HG02571 (cell line): ENCODE measurements around the gene ABCC5.
"Not testable (repeated sequence)": the region's sequence is repeated elsewhere in the genome, so short reads cannot be mapped to it uniquely, and the experiment has no call there.

Experiments used
- ATAC-seq: cut with Tn5 transposase; IDR thresholded peaks from one replicate; pipeline ENCODE4 v1.9.1; 2021; ENCODE audit warnings: mild to moderate bottlenecking, moderate library complexity; ENCODE audit not compliant: unreplicated experiment

ABCC5 gene

DNA sequence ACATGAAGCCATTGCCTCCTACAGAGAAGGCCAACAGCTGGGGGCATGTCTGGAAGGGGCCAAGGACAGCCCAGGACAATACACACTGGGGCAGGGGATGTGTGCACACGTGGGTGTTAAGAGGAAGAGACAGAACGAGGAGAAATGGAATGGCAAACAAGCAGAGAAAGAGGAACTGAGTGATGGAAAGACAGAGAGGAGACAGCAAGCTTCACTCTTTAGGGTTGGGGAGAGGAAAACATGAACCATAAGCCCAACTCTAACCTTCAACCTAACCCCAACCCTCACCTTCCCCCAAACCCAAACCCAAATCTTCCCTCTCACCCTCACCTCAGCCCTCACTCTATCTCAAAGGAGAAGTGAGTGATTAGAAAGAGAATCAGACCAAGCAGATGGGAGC is 121.1 kb downstream of the ABCC5 start:
- ATAC-seq: no peak

DNA sequence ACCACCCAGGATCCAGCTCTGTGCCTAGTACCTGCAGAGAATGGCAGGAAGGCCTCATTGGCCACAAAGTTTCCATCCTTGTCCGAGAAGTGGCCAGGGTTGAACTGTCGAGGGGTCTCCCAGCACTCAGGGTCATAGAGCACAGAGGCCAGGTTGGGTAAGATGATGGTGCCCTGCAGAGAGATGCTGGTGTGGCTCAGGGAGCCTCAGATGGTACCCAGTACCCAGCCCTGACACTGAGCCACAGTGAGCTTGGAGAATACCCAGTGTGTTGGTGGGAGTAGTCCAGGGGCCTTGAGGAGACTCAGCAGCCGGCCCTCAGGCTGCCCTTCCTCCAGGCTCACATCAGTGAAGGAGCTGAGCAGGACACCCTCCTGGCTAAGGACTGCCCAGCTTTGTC is 121.5 kb downstream of the ABCC5 start:
- ATAC-seq: no peak

DNA sequence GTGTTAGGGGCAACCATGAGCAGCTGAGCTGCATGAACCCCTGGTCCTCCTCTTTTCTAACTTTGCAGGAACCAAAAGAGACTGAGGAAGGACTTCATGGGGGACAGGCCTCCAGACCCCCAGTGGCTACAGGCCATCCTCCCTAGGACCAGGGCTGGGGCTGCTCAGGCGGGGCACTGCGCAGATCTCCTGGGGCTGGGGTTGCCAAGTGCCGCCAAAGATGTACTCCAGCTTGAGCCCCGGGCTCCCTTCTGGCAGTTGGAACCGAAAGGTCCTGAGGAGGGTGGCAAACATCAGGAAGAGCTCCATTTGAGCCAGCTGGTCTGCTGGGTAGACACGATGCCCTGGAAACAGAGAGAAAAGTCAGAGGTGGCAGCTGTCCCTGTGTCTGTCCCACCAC is 121.9 kb downstream of the ABCC5 start:
- no peak for ATAC-seq

DNA sequence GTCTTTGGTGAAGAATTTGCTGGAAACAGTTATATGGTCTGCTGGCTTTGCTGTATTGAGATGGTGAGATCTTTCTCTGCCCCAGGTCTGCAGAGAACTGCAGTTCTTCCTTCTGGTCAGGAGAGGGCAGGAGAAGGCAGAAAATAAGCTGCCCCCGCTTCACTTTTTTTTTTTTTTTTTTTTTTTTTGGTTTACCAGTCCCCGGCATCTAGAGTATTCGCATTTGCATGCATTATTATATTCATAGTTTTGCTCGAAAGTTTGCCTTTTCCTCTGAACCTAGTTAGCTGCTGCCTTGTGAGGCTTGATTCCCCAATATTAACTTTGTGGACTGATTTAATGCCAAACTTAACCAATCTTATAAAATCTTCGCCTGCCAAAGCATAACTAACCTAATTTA is 122.4 kb downstream of the ABCC5 start:
- ATAC-seq: no peak

DNA sequence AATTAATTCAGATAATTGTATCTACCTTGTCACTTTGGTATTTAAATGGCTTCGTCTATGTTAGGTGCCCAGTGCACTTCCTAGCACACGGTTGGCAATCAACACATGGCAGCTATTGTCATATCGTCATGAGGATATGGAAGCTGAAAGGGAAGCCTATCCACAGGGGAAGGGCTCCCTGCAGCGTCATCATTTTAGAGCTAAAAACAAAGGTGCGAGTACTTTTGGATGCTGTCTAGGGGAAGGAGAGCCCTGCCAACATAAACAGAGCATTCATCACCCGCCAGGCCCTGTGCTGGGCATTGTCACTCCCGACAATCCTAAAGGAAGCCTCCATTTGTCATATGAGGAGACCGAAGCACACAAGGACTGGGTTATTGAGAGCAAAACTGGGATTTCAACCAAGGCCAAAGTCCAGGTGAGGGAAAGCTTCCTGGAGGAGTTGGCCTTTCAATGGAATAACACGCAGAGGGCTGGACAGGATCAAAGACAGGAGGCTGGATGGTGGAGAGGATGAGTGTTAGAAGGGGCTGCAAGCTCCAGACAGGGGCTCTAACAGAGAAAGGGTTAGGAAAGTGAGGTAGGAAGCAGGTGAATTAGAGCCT is 125.0 kb downstream of the ABCC5 start:
- ATAC-seq: no peak

DNA sequence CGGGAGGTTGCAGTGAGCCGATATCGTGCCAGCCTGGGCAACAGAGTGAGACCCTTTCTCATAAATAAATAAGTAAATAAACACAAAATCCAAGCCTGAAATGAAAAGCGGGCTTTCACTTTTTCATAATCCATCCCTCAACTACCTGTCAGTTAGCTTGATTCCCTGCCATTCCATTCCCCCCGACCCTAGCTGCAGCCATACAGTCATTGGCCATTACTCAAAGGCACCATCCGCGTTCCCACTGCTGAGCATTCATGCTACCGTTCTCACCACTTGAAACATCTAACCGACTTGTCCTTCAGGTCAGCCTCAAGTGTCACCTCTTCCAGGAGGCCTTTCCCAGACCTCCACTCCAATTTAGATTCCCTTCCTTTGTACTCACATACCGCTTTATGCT is 131.9 kb downstream of the ABCC5 start:
- no peak for ATAC-seq

DNA sequence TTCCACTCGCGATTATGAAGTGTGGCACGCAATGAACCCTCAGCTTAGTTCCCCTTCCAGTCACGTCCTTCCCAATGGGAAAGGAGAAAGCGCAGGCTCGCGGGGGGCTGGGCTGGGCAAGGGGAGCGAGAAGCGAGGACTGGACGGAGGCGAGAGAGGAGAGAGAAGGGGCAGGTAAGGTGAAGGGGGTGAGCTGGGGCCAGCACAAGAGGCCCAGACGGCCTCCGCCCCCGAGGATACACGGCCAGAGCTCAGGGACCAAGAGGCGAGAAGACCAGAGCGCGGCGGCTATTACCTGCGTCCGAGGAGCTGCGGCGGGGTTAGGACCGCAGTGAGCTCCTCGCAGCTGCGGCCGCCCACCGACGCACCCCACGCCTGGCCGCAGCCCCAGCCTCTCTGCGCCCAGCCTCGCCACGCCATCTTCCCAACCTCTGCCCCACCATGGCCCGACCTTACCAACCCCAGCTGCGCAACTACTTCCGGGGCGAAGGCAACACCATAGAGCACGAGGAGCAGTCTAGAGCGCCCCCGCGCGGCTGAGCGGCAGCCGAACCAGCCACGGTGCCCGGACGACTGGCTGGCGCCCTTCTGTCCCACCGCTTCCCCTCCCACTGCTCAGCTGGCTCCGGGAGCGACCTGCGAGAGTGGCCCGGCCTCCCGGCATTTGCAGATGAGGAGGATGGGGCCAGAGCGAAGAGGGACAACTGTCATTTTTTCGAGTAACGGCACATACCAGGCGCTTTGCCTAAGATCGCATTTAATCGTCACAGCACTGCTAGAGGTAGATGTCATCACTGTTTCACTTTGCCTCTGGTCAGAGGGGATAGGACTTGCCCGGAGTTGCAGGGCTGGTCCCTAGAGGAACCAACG is 133.0 kb downstream of the ABCC5 start, which contains the start of gene PARL:
TSS of gene PARL (minus strand) at position 454 of the 870 bp plus-strand sequence. CDS start at position 420, 34 bp downstream.
- ATAC-seq: peak; percentile 99

DNA sequence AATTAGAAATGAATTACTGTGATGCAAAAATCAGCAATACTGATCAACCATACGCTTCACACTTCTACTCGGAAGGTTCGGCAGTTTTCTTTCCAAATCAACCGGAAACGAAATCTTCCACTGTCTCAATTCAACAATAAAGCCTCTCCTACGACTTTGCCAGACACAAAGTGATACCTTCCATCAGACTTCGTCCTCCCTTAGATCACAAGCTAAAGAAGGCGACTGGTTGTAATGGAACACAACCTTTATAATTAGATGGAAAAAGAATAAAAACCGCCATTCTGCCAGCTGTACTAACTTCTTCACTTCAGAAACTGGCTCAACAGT is 133.6 kb downstream of the ABCC5 start:
- peak; percentile 2 for ATAC-seq

DNA sequence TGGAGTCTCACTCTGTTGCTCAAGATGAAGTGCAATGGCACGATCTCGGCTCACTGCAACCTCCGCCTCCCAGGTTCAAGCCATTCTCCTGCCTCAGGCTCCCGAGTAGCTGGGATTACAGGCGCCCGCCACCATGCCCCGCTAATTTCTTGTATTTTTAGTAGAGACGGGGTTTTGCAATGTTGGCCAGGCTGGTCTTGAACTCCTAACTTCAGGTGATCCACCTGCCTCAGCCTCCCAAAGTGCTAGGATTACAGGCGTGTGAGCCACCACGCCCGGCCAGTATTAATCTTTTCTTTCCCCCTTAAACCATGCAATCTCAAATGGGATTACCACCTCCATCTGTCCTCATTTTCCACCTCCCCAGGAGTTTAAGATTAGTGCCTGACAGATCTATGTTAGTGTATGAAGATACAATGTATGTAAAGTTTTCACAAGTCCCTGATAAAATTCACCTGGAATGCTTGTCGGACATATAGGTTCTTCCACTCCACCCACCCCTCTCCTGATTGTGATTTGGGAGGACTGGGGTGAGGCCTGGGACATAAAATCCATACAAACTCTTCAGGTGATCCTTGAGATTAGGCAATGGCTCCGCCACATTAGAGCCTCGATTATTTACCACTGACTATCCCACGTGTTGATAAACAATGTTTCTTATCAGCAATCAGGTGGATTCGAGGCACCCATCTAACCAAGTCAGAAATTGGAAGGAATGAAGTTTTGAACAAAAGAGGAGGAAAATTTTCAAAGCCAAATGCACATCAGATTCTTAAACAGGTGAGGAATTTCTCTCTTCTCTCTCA is 134.2 kb downstream of the ABCC5 start:
- ATAC-seq: no peak

DNA sequence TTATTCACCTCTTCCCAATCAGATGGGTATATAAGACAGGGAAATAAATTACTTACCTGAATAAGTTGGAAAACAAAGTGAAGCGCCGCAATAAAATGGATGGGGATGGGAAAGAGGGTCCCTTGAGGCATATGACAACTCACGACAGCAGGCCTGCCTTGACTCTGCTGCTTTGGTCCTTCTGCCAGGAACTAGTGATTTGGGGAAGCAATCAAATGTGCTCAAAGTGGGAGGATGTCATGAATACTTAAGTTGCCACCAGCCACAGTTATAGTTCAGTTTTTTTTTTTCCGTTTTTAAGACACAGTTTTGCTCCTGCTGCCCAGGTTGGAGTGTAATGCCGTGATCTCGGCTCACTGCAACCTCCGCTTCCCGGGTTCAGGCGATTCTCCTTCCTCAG is 137.6 kb downstream of the ABCC5 start:
- no peak for ATAC-seq

DNA sequence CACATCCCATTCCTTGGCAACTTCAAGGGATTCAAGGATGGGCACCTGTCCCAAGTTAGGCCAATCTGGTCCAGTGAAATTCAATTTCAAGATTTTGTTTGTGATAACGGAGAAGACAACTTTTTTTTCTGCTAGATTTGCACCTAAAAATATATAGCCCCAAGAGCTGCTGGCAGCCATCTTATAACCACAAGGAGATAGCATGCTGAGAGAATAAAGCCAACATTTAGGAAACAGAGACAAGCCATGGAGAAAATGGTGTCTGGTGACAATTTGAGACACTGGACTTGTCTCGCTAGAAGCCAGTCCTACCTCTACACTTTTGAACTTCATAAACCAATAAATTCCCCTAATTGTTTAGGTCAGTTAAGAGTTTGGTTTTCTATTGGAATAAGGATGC is 138.4 kb downstream of the ABCC5 start:
- ATAC-seq: no peak

DNA sequence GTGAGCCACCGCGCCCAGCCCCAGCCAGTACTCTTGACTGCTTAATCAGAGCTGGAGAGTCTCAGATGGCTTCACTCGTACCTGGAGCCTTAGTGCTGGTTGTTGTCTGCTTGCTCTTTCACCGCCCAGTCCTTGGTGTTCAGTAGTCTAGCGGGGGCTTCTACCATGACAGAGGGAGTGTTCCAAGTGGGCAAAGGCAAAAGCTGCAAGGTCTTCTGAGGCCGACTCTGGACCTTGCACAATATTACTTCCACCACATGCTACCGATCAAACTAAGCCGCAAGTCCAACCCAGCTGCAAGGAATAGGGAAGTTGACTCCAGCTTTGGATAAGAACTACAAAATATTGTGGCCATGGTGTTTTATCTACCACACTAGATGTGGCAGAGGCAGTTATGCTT is 139.6 kb downstream of the ABCC5 start:
- no peak for ATAC-seq

DNA sequence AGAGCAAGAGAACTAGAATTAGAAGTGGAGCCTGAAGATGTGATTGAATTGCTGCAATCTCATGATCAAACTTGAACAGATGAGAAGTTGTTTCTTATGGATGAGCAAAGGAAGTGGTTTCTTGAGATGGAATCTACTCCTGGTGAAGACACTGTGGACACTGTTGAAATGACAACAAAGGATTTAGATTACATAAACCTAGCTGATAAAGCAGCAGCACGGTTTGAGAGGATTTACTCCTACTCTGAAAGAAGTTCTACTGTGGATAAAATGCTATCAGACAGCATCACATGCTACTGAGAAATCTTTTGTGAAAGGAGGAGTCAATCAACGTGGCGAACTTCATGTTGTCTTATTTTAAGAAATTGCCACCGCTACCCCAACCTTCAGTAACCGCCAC is 140.5 kb downstream of the ABCC5 start:
- not testable (repeated sequence) for ATAC-seq

DNA sequence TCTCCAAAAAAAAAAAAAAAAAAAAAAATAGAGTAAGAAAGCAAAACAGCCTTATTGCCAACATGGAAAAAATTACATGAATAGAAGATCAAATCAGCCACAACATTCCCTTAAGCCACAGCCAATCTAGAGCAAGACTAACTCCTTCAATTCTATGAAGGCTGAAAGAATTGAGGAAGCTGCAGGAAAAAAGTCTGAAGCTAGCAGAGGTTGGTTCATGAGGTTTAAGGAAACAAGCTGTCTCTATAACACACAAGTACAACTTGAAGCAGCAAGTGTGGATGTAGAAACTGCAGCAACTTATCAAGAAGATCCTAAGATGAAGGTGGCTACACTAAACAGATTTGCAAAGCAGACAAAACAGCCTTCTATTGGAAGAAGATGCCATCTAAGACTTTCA is 142.3 kb downstream of the ABCC5 start:
- ATAC-seq: no peak

DNA sequence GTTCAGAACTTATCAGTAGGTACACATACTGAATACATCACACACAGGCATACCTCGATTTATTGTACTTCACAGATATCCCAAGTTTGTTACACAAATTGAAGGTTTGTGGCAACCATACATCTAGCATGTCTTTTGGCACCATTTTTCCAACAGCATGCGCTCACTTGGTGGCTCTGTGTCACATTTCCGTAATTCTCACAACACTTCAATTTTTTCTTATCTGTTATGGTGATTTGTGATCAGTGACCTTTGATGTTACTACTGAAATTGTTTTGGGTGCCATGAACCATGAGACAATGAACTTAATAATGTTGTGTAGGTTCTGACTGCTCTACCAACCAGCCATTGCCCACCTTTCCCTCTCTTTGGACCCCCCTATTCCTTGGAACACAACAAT is 143.8 kb downstream of the ABCC5 start:
- no peak for ATAC-seq

DNA sequence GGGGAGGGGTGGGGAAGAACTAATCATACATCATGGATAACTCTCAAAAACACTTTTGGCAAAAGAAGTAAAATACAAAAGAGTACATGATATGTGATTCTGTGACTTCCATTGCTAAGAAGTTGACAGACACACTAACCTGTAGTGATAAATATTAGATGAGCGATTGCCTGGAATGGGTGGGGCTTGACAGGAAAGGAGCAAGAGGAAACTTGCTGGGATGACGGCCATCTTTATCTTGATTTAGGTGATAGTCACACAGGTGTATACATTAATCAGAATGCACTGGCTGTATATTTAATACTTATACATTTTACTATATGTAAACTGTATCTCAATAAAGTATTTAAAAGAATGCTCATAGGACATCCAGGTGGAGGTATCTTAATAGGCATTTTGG is 146.1 kb downstream of the ABCC5 start:
- ATAC-seq: no peak

DNA sequence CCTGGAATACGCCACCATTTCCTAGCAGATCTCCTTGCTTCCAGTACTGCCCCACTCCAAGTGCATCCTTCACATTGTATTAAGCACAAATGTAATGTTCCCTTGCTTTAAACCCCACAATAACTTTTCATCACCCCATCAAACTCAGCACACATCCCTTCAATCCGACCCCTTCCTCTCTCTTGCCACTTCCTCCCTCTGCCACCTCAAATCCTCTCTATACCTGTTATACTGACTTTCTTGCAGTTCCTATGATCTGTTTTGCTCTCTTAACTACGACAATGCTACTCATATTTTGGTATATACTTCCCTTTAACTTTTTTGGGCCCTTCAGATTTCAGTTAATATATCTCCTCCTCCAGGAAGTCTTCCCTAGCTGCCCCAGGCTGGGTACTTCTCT is 147.1 kb downstream of the ABCC5 start:
- ATAC-seq: no peak
